ENCODE results near the gene LRRC51. TPM values are rescaled to one million over a fixed set of nuclear protein-coding genes. Genes with fewer than 3 reads are reported as not detected.

Gene LRRC51
- total RNA-seq, 2 donors from 2014 or later = 8.0 to 9.5 TPM

GRCh38 chr11:72079819-72080325 is 778 bp upstream of the LRRC51 start:
- Histone ChIP-seq H3K27me3 (ENCODE audit: control insufficient read depth, insufficient read depth, low read length, poor library complexity, severe bottlenecking) (no peaks in the 10 kb centered on the region), H3K27ac (ENCODE audit: low read depth, low read length) (peak overlapping the region; percentile 75), H3K9ac (ENCODE audit: extremely low read depth, low read length, poor library complexity, severe bottlenecking) (peak overlapping the region; percentile 79), H3K9me3 (ENCODE audit: control insufficient read depth, low read length) (no peaks in the 10 kb centered on the region), H3K4me1 (ENCODE audit: control insufficient read depth, insufficient read depth, low read length) (no peaks in the 10 kb centered on the region), H3K36me3 (ENCODE audit: control insufficient read depth, insufficient read depth, low read length) (peaks cover 4% of the 10 kb centered on the region), H3K4me3 (ENCODE audit: low read length) (peak overlapping the region; percentile 98)
- Mint-ChIP-seq H3K27ac (peak overlapping the region; percentile 97), H3K4me1 (peaks cover 12% of the 10 kb centered on the region), H3K9me3 (no peaks in the 10 kb centered on the region), H3K27me3 (ENCODE audit: insufficient read depth) (no peaks in the 10 kb centered on the region), H3K4me3 (peak overlapping the region; percentile 85), H3K36me3 (ENCODE audit: low read depth) (peaks cover 11% of the 10 kb centered on the region)
- TF ChIP-seq CTCF (conservative IDR thresholded peaks at IDR 0.05) = no peak
- no peak for DNase-seq
- 0 to 4% methylated on average over 1 to 15 of the region's 16 CpGs for WGBS, 2 experiments (ENCODE audit: insufficient coverage in 1 of 2, insufficient read length in 1 of 2)

- DNase-seq = no peak
- H3K4me1 ChIP-seq (ENCODE audit: control insufficient read depth, insufficient read depth, low read length) = no peaks in the 10 kb centered on the region
- H3K4me3 ChIP-seq (ENCODE audit: low read length) = peak overlapping the region; percentile 98
- Mint-ChIP-seq H3K36me3 (ENCODE audit: low read depth) (peaks cover 8% of the 10 kb centered on the region), H3K27me3 (ENCODE audit: insufficient read depth) (no peaks in the 10 kb centered on the region), H3K4me3 (peak overlapping the region; percentile 85), H3K27ac (peak overlapping the region; percentile 97), H3K9me3 (no peaks in the 10 kb centered on the region), H3K4me1 (peaks cover 11% of the 10 kb centered on the region)
- no peaks in the 10 kb centered on the region for H3K27me3 ChIP-seq (ENCODE audit: control insufficient read depth, insufficient read depth, low read length, poor library complexity, severe bottlenecking)
- no peaks in the 10 kb centered on the region for H3K9me3 ChIP-seq (ENCODE audit: control insufficient read depth, low read length)
- peak overlapping the region; percentile 78 for H3K9ac ChIP-seq (ENCODE audit: extremely low read depth, low read length, poor library complexity, severe bottlenecking)
- no peak for TF ChIP-seq CTCF (conservative IDR thresholded peaks at IDR 0.05)
- peaks cover 10% of the 10 kb centered on the region for H3K36me3 ChIP-seq (ENCODE audit: control insufficient read depth, insufficient read depth, low read length)
- H3K27ac ChIP-seq (ENCODE audit: low read depth, low read length) = peak overlapping the region; percentile 83
- WGBS, 2 experiments (ENCODE audit: insufficient coverage in 1 of 2, insufficient read length in 1 of 2) = 86 to 91% methylated on average over 10 to 21 of the region's 21 CpGs
These were observed 564 bp downstream of the LRRC51 start for GRCh38 chr11:72081184-72081644.

GRCh38 chr11:72081821-72082453 is 1.3 kb downstream of the LRRC51 start:
- Mint-ChIP-seq H3K27me3 (ENCODE audit: insufficient read depth) (no peaks in the 10 kb centered on the region), H3K4me3 (peak overlapping the region; percentile 85), H3K36me3 (ENCODE audit: low read depth) (peaks cover 4% of the 10 kb centered on the region), H3K9me3 (no peaks in the 10 kb centered on the region), H3K27ac (peak overlapping the region; percentile 86), H3K4me1 (peaks cover 11% of the 10 kb centered on the region)
- no peak overlapping the region for H3K9ac ChIP-seq (ENCODE audit: extremely low read depth, low read length, poor library complexity, severe bottlenecking)
- peaks cover 10% of the 10 kb centered on the region for H3K36me3 ChIP-seq (ENCODE audit: control insufficient read depth, insufficient read depth, low read length)
- H3K4me1 ChIP-seq (ENCODE audit: control insufficient read depth, insufficient read depth, low read length) = peaks cover 4% of the 10 kb centered on the region
- no peak overlapping the region for H3K27ac ChIP-seq (ENCODE audit: low read depth, low read length)
- TF ChIP-seq CTCF (conservative IDR thresholded peaks at IDR 0.05) = no peak
- H3K4me3 ChIP-seq (ENCODE audit: low read length) = no peak overlapping the region
- 94 to 100% methylated on average over 3 of the region's 3 CpGs for whole genome bisulfite sequencing, 2 experiments (ENCODE audit: insufficient coverage in 1 of 2, insufficient read length in 1 of 2)
- DNase-seq = no peak
- no peaks in the 10 kb centered on the region for H3K27me3 ChIP-seq (ENCODE audit: control insufficient read depth, insufficient read depth, low read length, poor library complexity, severe bottlenecking)
- H3K9me3 ChIP-seq (ENCODE audit: control insufficient read depth, low read length) = no peaks in the 10 kb centered on the region

Data from endodermal cell (in vitro differentiated cells).